Testis (tissue), 3 donors: ENCODE results near the gene RHO. TPM values are rescaled to one million over a fixed set of nuclear protein-coding genes. Genes with fewer than 3 reads are reported as not detected.

Experiments used
- DNase-seq: peaks from one replicate; pipeline ENCODE4 v3.0.0-alpha.2; 2019
- H3K27ac ChIP-seq, 2 donors: fragments of 200-600 bp; sonication (generic); one replicate each; pipeline ENCODE4 v1.5.1; 2019
- H3K27me3 ChIP-seq: fragments of 200-600 bp; sonication (generic); one replicate; pipeline ENCODE4 v1.5.1; 2019
- H3K36me3 ChIP-seq: fragments of 200-600 bp; sonication (generic); one replicate; pipeline ENCODE4 v1.5.1; 2017; ENCODE audit warnings: low read depth; ENCODE audit errors: missing control alignments
- H3K4me1 ChIP-seq: fragments of 200-600 bp; sonication (generic); one replicate; pipeline ENCODE4 v1.5.1; 2019
- H3K4me3 ChIP-seq, 2 donors: fragments of 200-600 bp; sonication (generic); one replicate each; pipeline ENCODE4 v1.5.1; 2017 to 2019
- H3K9me3 ChIP-seq: fragments of 200-600 bp; sonication (generic); one replicate; pipeline ENCODE4 v1.5.1; 2017
- CTCF ChIP-seq, 3 experiments: fragments of 450-650 bp in 2 of 3; fragments of 200-600 bp in 1 of 3; sonication (generic) in 1 of 3; IDR thresholded peaks; one replicate each; pipeline ENCODE4 v1.5.1; 2016 to 2019; ENCODE audit warnings: antibody characterized with exemption in 3 of 3, mild to moderate bottlenecking in 2 of 3, moderate library complexity in 1 of 3
- POLR2A ChIP-seq: fragments of 450-650 bp; IDR thresholded peaks from one replicate; pipeline ENCODE4 v1.6.1; 2017; ENCODE audit warnings: antibody characterized with exemption, mild to moderate bottlenecking, moderate library complexity
- WGBS, 2 donors: methylation state at CpG; one replicate each; pipeline ENCODE4 v1.1.5; 2018; 5-methylcytosine and 5-hydroxymethylcytosine counted together
- intact Hi-C: fragments of 100-400 bp; cut with DNase I; formaldehyde crosslinking; loops from one replicate; pipeline ENCODE4 v1.15.1; 2023; ENCODE audit warnings: low total_unique reads
- polyA plus RNA-seq: library from polyadenylated mRNA; stranded (reverse); fragments of 350-450 nt; fragmentation: Illumina TruSeq; extraction: RNeasy Lipid Tissue Mini Kit (QIAGEN cat#74804); gene quantifications from one replicate; pipeline ENCODE4 v1.2.3, GENCODE V29; 2014; ENCODE audit warnings: low read depth, low replicate concordance; ENCODE audit not compliant: insufficient read depth
- total RNA-seq, 2 donors: library from RNA; depleted of rRNA; stranded (reverse); fragments of >200 nt; gene quantifications; one replicate each; pipeline ENCODE4 v1.2.3, GENCODE V29; 2016

The RHO gene
- total and polyA plus RNA-seq, 3 donors from 2014 or later, result 0.25 TPM; not detected in 2

- no peaks in the 10 kb centered on the region for H3K36me3 ChIP-seq
- no peaks in the 10 kb centered on the region for H3K9me3 ChIP-seq
- no peak for TF ChIP-seq POLR2A
- TF ChIP-seq CTCF (IDR thresholded peaks at IDR 0.05), result no peak
- DNase-seq, result no peak
- WGBS, 2 donors, result 79 to 89% methylated on average over 2 to 3 of the region's 3 CpGs
- H3K27ac ChIP-seq, result no peak overlapping the region
- peaks cover 6% of the 10 kb centered on the region for H3K4me1 ChIP-seq
- no peak overlapping the region for H3K4me3 ChIP-seq
- no peaks in the 10 kb centered on the region for H3K27me3 ChIP-seq
- intact Hi-C loops, result no loop called here
These were observed 8.4 kb downstream of the RHO start for GRCh38 chr3:129536804-129537203.

GRCh38 chr3:129539206-129539605, 10.8 kb downstream of the RHO start:
- TF ChIP-seq POLR2A, result no peak
- WGBS, 2 donors, result 69 to 75% methylated on average over 8 of the region's 8 CpGs
- DNase-seq, result no peak
- Histone ChIP-seq H3K36me3 (no peaks in the 10 kb centered on the region), H3K27me3 (no peaks in the 10 kb centered on the region), H3K9me3 (no peaks in the 10 kb centered on the region), H3K4me1 (peaks cover 6% of the 10 kb centered on the region), H3K27ac (no peak overlapping the region), H3K4me3 (no peak overlapping the region)
- intact Hi-C loops, result no loop called here

- H3K9me3 ChIP-seq, result no peaks in the 10 kb centered on the region
- no peak for DNase-seq
- intact Hi-C loops, result no loop called here
- TF ChIP-seq POLR2A (no peak), CTCF (IDR thresholded peaks at IDR 0.05) (no peak)
- no peaks in the 10 kb centered on the region for H3K36me3 ChIP-seq
- H3K27me3 ChIP-seq, result no peaks in the 10 kb centered on the region
- no peak overlapping the region for H3K4me3 ChIP-seq
- H3K4me1 ChIP-seq, result peaks cover 4% of the 10 kb centered on the region
- 84 to 90% methylated on average over 11 of the region's 11 CpGs for WGBS, 2 donors
- no peak overlapping the region for H3K27ac ChIP-seq
These were observed 12.5 kb downstream of the RHO start for GRCh38 chr3:129540776-129541516.

GRCh38 chr3:129542747-129543146, 14.3 kb downstream of the RHO start:
- H3K27ac ChIP-seq, result no peak overlapping the region
- no peak overlapping the region for H3K4me3 ChIP-seq
- 97 to 100% methylated on average over 1 to 4 of the region's 5 CpGs for WGBS, 2 donors
- H3K9me3 ChIP-seq, result no peaks in the 10 kb centered on the region
- no peak for DNase-seq
- intact Hi-C loops, result no loop called here
- H3K4me1 ChIP-seq, result no peaks in the 10 kb centered on the region
- TF ChIP-seq POLR2A (no peak), CTCF (IDR thresholded peaks at IDR 0.05) (no peak)
- no peaks in the 10 kb centered on the region for H3K36me3 ChIP-seq
- no peaks in the 10 kb centered on the region for H3K27me3 ChIP-seq

GRCh38 chr3:129543156-129543790, 14.8 kb downstream of the RHO start, which contains the start of gene H1-8:
Gene H1-8 (plus strand): TSS chr3:129543175. CDS start chr3:129543219, 44 bp downstream.
- no peak for DNase-seq
- 91 to 96% methylated on average over 9 to 16 of the region's 16 CpGs for WGBS, 2 donors
- no peaks in the 10 kb centered on the region for H3K4me1 ChIP-seq
- no peaks in the 10 kb centered on the region for H3K27me3 ChIP-seq
- H3K27ac ChIP-seq, result no peak within 1 kb of the TSS
- no peaks in the 10 kb centered on the region for H3K36me3 ChIP-seq
- no peak within 1 kb of the TSS for H3K4me3 ChIP-seq
- H3K9me3 ChIP-seq, result no peaks in the 10 kb centered on the region
- TF ChIP-seq CTCF (IDR thresholded peaks at IDR 0.05) (no peak), POLR2A (no peak)
- intact Hi-C loops, result no loop called here
